Stimulated activated CD4-positive, alpha-beta T cell treated with anti-CD3 and anti-CD28 coated beads, Interleukin-4, amount 100 ng/mL, for 48 hours (primary cell): ENCODE measurements around the gene GZMM.

Experiments
- DNase-seq, 2 donors: peaks; one replicate each; pipeline ENCODE4 v3.0.0-alpha.2; 2020; ENCODE audit warnings: low read depth in 2 of 2

Gene GZMM

DNA sequence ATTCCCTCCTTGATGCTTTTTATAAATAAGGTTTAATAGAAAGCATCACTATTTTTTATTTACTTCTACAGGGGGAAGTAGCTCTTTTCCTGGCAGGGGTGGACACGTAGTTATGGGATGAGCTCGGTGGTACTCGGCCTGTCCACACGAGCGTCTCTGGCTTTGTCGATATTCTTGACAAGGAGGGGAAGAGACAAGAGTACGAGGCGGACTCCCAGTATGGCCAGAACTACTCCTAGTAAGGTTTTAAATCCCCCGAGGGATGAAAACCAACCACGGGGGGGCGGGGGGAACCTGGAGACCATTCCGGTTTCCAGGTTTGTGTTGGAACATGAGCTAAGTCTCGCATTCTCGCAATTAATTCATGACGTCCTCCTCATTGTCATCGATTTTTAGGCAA is 23.0 kb downstream of the GZMM start:
- DNase-seq = no peak

- no peak for DNase-seq
Measured at GRCh38 chr19:567296-567900, 23.5 kb downstream of the GZMM start.

GRCh38 chr19:570251-570686 is 26.4 kb downstream of the GZMM start:
- no peak for DNase-seq

GRCh38 chr19:570937-571565 is 27.2 kb downstream of the GZMM start:
- peak in 1 of 2 donors; percentile 34 for DNase-seq

GRCh38 chr19:571566-571974 is 27.7 kb downstream of the GZMM start:
- no peak for DNase-seq

GRCh38 chr19:572140-572742 is 28.4 kb downstream of the GZMM start, which contains the start of gene BSG:
TSS of gene BSG (plus strand) at chr19:572596. CDS start at chr19:572635, 39 bp downstream.
- peak; percentile 97 to 99 for DNase-seq

- DNase-seq = no peak
Measured at GRCh38 chr19:572743-573518, 29.1 kb downstream of the GZMM start.

DNA sequence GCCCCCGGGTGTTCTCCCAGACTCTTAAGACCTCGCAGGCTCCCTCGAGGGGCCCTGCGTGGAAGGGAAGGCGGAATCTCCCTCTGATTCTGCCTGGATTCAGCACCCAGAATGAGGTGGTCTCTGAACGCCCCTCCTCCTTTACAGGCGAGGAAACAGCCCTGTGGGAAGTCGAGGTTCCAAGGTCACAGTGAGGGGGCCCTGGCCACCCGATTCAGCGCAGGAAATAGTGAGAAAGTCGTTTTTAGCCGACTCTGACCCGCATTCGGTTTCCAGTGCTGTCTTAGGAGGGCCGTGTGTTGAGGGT is 29.6 kb downstream of the GZMM start:
- no peak for DNase-seq

DNA sequence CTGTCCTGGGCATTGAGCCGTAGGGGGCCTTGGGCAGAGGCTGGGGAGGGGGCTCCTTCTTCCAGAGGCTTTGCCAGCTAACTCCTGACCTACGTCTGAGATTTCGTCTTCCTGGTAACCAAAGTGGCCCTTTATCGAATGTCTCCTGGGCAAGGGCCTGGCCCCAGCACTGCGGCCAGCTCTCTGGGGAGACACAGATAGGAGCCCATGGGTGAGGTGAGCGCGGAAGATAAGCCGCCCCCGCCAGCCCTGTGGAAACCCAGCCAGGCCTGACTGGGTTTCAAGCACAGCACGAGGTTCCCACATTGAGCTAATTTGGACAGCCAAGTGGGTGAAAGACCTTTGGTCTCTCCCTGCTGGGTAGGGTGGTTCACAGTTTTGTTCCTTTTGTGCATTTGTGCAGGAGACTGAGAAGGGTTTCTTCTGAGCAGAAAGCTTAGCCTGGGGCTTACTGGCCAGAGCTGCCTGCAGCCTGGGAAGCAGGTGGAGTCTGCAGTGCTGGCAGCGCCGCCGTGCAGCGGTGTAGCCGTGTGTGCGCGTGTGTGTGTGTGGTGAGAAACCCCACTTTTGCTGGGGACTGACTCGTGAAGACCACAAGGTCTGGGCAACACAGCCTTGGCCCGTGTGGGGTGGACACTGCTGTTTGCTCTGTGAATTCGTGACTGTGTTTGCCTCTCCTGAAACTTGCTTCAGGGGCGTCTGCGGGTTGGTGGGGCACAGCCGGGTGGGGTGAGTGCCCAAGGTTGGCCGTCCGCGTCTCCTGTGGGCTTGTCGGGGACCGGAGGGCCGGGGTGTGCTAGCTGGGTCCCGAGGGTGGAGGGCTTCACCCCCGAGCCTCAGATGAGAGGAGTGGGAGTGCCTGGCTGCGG is 31.0 kb downstream of the GZMM start:
- DNase-seq = no peak

GRCh38 chr19:575527-576506 is 32.0 kb downstream of the GZMM start:
- no peak for DNase-seq

GRCh38 chr19:576768-577438 is 33.0 kb downstream of the GZMM start:
- no peak for DNase-seq

- DNase-seq = no peak
Measured at GRCh38 chr19:577439-578392, 33.9 kb downstream of the GZMM start.

- DNase-seq = no peak
Measured at GRCh38 chr19:579111-579841, 35.4 kb downstream of the GZMM start.

GRCh38 chr19:579842-580155 is 35.9 kb downstream of the GZMM start:
- DNase-seq = no peak

- DNase-seq = no peak
Measured at GRCh38 chr19:580274-580835, 36.5 kb downstream of the GZMM start.

DNA sequence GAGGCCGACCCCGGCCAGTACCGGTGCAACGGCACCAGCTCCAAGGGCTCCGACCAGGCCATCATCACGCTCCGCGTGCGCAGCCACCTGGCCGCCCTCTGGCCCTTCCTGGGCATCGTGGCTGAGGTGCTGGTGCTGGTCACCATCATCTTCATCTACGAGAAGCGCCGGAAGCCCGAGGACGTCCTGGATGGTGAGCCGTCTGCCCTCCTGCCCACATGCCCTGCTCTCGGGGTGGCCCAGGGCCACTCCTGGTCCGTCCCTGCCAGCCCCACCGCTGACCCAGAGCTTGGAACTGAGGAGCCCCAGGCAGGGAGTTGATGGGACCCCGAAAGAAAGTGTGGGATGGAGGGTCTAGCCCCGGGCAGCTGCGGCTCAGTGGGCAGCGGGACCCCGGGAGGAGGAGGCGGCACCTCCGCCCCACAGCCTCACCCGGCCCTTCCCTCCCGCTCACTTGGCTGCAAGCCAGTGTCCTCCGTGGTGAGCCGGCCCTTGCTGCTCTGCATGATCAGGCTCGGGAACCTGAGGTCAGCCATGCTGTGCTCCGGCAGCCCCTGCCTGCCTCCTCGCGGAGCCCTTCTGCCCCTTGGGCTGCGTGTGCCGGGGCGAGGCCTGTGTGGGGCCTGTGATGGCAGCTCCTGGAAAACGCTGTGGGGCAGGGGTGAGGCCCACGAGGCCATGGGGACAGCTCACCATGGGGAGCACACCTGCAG is 37.7 kb downstream of the GZMM start:
- no peak for DNase-seq

- DNase-seq = no peak
Measured at GRCh38 chr19:582497-583197, 38.8 kb downstream of the GZMM start.
